Frontal cortex (tissue), 4 donors: ENCODE data around the gene ZNF382. TPM values are rescaled to one million over a fixed set of nuclear protein-coding genes. Genes with fewer than 3 reads are reported as not detected.

Experiments
- DNase-seq, 2 donors: peaks; one replicate each; pipeline ENCODE4 v3.0.0; 2012; ENCODE audit warnings: low spot score in 2 of 2
- FAIRE-seq: peaks from 2 replicates; lab custom pipeline; 2012; peaks lifted over from hg19 to GRCh38; lab: Jason Lieb, UNC
- total RNA-seq: library from RNA; depleted of rRNA; stranded (reverse); fragments of >200 nt; gene quantifications from one replicate; pipeline ENCODE4 v1.2.3, GENCODE V29; 2014
- donor health status: control.
- donor health status: control.
- donor health status: control.

The ZNF382 gene
- total RNA-seq, 1 donor from 2014 or later: 96.2 TPM

GRCh38 chr19:36672368-36672767 is 67.3 kb downstream of the ZNF382 start:
- DNase-seq (no peak), FAIRE-seq (no peak)

DNA sequence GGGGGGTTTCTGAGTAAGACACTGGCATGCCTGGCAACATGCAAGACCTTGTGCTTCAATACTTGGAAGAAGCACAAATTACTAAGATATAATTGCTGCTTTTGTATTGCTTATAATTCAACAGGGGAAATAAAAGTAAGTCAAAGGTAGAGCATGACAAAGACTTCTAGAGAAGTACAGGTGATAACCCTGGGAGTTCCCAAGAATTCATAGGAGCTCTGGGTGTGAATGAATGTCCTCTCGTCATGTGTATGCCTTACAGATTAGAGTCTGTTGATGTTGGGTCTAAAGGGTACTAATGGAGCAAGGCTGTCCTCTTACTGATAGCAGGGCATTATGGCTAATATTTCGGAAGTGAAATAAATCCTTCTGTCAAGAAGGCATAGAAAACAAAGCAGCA is 69.1 kb downstream of the ZNF382 start:
- DNase-seq (no peak), FAIRE-seq (no peak)

GRCh38 chr19:36679455-36679854 is 74.3 kb downstream of the ZNF382 start:
- no peak for FAIRE-seq
- no peak for DNase-seq

Other genes starting within 250 kb of the ZNF382 start
- gene ZFP14, start 226.1 kb upstream of the ZNF382 start, total RNA-seq: 65.6 TPM
- 48.5 TPM for gene ZFP82, start 186.7 kb upstream of the ZNF382 start, total RNA-seq
- gene ZNF566, start 115.8 kb upstream of the ZNF382 start, total RNA-seq: 72.2 TPM
- gene ZNF260, start 77.0 kb upstream of the ZNF382 start, total RNA-seq: 34.2 TPM
- gene ZNF529, start 32.0 kb upstream of the ZNF382 start, total RNA-seq: 59.1 TPM
- 49.7 TPM for gene ZNF461, start 61.5 kb downstream of the ZNF382 start, total RNA-seq
- 19.2 TPM for gene ZNF567, start 82.3 kb downstream of the ZNF382 start, total RNA-seq
- 6.1 TPM for gene ZNF850, start 167.5 kb downstream of the ZNF382 start, total RNA-seq
- gene ZNF790, start 233.1 kb downstream of the ZNF382 start, total RNA-seq: 26.1 TPM
- gene ZNF345, start 245.6 kb downstream of the ZNF382 start, total RNA-seq: 24.9 TPM